GM12892 (cell line): Measurements from ENCODE around the gene GBF1.

Experiments used
- DNase-seq: peaks from one replicate; pipeline ENCODE4 v3.0.0; 2011; ENCODE audit not compliant: insufficient read length
- FAIRE-seq: peaks from 2 replicates; lab custom pipeline; 2011; peaks lifted over from hg19 to GRCh38; lab: Jason Lieb, UNC
- POLR2A ChIP-seq: IDR thresholded peaks from 2 replicates; pipeline ENCODE4 v1.6.1; 2011; ENCODE audit warnings: low read depth, low read length, control low read depth
- POLR2AphosphoS5 ChIP-seq: IDR thresholded peaks from 2 replicates; pipeline ENCODE4 v1.6.1; 2011; ENCODE audit warnings: low read depth, low read length, control low read depth
- TAF1 ChIP-seq: IDR thresholded peaks from 2 replicates; pipeline ENCODE4 v1.6.1; 2011; ENCODE audit warnings: low read depth, mild to moderate bottlenecking, control low read depth, low read length, borderline replicate concordance

The GBF1 gene

DNA sequence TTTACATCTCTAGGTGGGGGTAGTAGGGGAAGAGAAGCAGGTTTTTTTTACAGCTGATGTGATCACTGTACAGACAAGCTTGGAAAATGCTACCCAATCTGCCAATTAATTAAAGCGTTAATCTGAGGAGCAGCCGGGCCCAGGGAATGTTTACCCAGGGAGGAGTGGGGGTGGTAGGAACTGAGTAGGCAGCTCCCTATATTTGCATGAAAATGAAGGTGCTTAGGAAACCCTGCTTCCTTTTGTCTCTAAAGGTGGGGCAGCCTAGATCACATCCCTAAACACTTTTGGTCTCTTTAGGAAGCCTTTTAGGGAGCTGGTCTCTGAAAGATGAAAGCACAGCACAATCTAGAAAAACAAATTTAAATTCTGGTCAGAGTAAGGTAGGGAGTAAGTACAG lies 97.1 kb downstream of the GBF1 start:
- no peak for DNase-seq
- FAIRE-seq, result no peak
- TF ChIP-seq POLR2A (no peak), TAF1 (no peak), POLR2AphosphoS5 (no peak)

- no peak for TF ChIP-seq POLR2A
- no peak for TF ChIP-seq POLR2AphosphoS5
- no peak for TF ChIP-seq TAF1
- no peak for FAIRE-seq
- DNase-seq, result no peak
These were observed 97.6 kb downstream of the GBF1 start for GRCh38 chr10:102342958-102343357.

DNA sequence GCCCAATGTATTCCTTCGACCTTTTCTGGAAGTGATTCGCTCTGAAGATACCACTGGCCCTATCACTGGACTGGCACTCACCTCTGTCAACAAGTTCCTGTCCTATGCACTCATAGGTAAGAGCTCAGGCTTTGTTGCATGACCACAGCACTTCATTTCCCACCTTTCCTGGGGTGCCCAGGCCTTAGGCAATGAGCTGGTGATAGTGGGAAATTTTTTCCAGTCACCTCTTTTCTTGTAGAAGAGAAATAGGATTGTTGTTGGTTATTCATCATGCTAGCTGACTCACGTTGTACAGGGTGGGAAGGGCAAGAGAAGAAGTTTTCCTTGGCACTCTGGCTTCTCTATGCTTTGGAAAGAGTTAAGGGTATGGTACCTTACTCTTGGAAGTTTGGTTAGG lies 98.7 kb downstream of the GBF1 start:
- no peak for FAIRE-seq
- no peak for DNase-seq
- TF ChIP-seq POLR2A, result no peak
- no peak for TF ChIP-seq TAF1
- TF ChIP-seq POLR2AphosphoS5, result no peak

GRCh38 chr10:102347236-102347828 lies 102.0 kb downstream of the GBF1 start:
- DNase-seq, result no peak
- peak; percentile 30 for FAIRE-seq
- no peak for TF ChIP-seq POLR2AphosphoS5
- TF ChIP-seq TAF1, result no peak
- TF ChIP-seq POLR2A, result no peak

GRCh38 chr10:102352066-102352715 lies 106.9 kb downstream of the GBF1 start:
- peak; percentile 89 for FAIRE-seq
- DNase-seq, result peak; percentile 46
- TF ChIP-seq POLR2AphosphoS5 (no peak), POLR2A (no peak), TAF1 (no peak)

DNA sequence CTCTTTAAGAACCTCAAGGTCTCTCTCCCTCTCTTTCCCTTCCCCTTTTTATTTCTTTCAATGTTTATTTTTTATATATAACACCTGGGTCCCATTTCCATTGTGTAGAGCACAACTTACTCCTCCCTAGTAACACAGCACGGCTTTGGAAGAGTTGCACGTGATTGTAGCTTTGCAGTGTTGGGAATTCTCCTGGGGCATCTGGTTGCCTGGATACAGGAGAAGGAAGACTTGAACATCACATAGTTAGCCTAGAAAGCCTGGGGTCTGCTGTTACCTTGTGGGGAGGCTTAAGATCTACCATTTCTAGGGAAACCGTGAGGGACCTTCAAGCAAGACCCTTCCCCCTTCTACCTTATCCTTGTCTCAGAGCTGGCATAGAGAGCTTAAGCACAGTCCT lies 109.1 kb downstream of the GBF1 start:
- TF ChIP-seq TAF1 (no peak), POLR2A (no peak), POLR2AphosphoS5 (no peak)
- no peak for DNase-seq
- FAIRE-seq, result no peak

DNA sequence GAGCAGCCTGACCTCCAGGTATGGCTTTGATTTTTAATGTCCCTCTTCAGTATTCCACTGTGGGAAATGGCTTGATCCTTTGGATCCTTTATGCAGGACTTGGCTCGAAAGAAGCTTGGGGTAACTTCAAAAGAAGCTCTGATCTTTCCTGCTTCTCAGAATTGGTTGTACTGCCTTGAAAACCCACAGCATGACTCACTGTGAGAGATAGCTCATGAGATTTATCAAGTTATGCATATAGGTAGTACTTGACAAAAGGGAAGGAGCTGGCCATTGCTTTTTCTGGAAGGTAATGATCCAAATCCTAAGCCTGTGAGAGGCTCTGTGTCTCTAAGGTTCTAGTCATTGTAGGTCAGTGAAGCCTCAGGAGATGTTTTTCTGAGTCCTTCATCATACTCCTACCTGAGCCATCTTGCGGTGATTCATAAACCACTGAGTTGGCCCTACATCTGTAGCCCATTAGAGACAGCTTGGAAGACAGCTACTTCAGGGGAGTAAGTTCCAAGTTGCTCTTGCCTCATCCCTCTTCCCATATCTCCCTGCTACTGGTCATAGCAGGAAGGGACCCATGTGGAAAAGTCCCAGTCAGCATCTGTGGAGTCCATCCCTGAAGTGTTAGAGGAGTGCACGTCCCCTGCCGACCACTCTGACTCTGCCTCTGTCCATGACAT lies 113.5 kb downstream of the GBF1 start:
- no peak for TF ChIP-seq POLR2AphosphoS5
- TF ChIP-seq POLR2A, result no peak
- no peak for TF ChIP-seq TAF1
- no peak for DNase-seq
- FAIRE-seq, result no peak

DNA sequence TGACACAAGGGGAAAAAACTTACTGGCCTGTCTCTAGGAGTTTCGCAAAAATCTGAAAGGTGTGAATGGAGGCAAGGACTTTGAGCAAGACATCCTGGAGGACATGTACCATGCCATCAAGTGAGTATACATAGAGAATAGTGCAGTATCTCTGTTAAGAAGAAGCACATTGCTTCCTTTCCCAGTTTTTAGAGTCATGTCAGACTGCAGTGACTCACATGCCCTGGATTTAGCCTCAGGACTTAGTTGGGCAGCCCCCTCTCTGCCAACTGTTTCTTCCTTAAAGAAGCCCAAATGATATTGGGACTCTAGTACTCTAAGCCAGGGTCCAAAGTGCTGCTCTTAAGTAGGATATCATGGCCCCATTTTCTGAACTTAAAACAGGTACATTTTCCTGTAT lies 122.1 kb downstream of the GBF1 start:
- DNase-seq (no peak), FAIRE-seq (no peak)
- TF ChIP-seq POLR2A, result no peak
- TF ChIP-seq POLR2AphosphoS5, result no peak
- TF ChIP-seq TAF1, result no peak

DNA sequence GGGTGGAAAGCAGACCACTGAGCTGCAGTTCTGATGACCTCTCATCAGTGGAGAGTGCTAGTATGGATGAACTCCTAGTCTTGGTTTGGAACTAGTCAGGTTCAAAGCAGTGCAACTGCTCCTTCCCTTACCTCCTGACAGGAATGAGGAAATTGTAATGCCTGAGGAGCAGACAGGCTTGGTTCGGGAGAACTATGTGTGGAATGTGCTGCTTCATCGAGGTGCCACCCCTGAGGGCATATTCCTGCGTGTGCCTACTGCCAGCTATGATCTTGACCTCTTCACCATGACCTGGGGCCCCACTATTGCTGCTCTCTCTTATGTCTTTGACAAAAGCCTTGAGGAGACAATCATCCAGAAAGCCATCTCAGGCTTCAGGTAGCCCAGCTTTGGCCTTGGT lies 122.7 kb downstream of the GBF1 start:
- no peak for TF ChIP-seq POLR2AphosphoS5
- no peak for TF ChIP-seq POLR2A
- no peak for TF ChIP-seq TAF1
- FAIRE-seq (no peak), DNase-seq (no peak)

DNA sequence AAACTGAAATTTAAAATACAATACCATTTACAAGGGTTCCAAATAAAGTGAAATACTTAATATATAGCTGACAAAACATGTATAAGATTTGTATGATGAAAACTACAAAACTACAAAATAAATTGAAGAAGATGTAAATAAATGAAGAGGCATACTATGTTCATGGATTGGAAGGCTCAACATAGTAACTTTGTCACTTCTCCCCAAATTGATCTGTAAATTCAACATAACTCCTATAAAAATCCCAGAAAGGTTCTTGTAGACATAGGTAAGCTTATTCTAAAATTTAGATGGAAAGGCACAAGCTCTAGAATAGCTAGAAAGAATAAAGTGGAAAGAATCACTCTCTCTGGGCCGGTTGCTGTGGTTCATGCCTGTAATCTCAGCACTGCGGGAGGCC lies 126.0 kb downstream of the GBF1 start:
- FAIRE-seq (no peak), DNase-seq (no peak)
- TF ChIP-seq POLR2A (no peak), TAF1 (no peak), POLR2AphosphoS5 (no peak)

GRCh38 chr10:102375250-102375649 lies 129.9 kb downstream of the GBF1 start:
- TF ChIP-seq POLR2A, result no peak
- TF ChIP-seq POLR2AphosphoS5, result no peak
- no peak for TF ChIP-seq TAF1
- DNase-seq, result no peak
- no peak for FAIRE-seq
